Kidney tubule cell (primary cell): ENCODE measurements around the gene CORO1C.
A peak's percentile ranks its signal among the peaks of the same experiment; 100 is the strongest.

Experiments
- DNase-seq: peaks from one replicate; pipeline ENCODE4 v3.0.0-alpha.2; 2018; ENCODE audit warnings: low spot score

The CORO1C gene

DNA sequence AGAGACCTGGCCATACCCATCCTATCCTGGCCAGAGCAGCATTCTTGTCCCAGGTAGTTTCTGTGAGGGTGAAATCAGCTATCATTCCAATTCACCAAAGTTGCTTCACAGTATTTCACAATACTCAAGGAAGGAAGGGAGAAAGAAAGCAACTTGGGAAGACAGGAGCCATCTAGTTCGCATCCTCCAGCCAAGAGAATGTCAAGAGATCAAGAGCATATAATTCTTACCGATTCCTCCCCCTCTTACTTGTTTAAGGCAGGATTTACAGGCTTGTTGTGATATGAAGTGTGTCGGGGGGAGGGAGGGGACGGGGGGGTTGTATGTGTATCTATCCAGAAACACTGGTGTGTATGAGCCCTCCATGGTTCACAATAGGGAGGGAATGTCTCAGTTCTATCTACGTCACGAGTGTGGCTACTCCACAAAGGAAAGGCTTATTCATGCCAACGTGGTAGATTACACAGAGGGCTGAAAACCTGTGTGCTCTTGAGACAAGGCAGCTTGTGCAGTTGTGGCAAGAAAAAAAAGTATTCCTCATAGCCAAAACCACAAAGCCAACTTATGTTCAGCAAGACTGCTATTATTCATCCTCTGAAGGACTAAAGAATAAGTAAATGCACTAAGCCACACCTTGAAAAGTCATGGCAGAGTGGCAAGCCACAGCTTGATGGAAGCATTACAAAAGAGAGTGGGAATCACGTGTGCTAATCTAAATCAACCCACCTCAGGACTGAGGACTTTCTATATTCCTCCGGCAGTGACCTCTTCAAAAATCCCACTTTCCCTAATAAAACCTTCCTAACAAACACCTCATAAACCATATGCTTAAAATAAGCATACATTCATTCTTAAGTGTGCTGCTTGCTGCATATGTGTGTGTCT is 35.0 kb downstream of the CORO1C start:
- DNase-seq, result peak; percentile 88

DNA sequence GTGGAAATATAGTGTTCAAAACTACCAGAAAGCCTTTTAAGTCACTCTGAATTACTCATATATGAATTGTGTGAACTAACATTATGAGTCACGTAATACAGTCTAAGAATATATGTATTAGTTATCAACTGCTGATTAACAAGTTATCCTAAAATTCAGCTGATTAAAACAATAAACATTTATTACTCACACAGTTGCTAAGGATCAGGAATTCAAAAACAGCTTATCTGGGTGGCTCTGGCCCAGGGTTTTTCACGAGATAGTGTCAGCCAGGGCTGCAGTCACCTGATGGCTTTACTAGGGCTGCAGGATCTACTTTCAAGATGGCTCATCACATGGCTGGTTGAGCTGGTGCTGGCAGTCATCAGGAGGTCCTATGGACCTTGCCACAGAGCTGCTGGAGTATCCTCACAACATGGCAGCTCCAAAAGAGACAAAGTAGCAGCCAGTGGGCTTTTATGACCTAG is 36.5 kb downstream of the CORO1C start:
- DNase-seq, result peak; percentile 60

DNA sequence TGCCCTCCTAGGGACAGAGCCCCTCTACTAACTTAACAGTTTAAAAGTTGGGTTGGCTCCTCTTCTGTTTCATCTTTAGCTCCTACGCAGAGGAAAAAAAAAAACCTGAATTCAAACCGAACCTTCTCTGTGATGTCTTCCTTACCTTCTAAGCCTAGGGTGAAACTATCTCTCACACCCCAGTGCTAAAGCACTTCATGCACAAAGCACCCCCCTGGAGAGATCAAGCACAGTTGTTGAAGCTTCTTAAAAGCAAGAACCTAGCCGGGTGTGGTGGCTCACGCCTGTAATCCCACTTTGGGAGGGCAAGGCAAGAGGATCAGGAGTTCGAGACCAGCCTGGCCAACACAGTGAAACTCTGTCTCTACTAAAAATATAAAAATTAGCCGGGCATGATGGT is 37.6 kb downstream of the CORO1C start:
- DNase-seq, result no peak

GRCh38 chr12:108693186-108693730 is 38.1 kb downstream of the CORO1C start:
- no peak for DNase-seq

- DNase-seq, result no peak
These were observed 39.1 kb downstream of the CORO1C start for GRCh38 chr12:108691998-108692808.

DNA sequence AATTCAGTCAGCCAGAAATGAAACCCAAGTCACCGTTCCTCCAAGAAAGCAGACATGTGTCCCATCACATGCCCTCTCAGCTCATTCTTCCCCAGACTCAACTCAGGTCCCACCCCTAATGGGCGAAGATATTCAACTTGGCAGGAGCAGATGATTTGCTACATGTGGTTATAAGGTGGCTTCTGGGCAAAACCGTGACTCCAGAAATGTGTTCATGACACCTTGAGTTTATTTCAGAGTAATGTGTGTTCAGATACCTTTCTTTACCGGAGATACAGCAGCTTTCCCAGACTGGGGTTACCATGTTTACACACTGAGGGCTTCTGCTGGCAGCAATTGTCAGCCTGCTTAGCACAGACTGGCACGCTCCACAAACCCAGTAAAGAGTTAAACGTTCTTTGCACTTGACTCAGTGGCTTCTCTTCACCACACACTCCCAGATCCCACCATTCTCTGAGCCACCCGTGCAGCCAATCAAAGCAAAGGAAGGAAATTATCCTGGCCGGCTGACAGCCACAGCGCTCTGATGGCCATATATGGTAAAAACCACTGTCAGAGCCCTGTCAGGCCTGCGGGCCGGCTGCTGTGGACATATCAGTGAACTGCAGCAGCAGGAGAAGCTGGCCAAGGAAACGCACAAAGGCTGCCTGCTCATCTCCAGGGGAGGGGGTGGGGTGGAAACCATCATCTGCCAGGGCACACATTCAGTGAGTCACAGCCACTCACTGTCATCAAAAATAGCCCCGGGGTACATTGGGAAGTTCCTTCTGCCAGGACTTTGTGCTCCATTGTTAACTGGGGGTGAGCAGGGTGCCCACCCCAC is 39.9 kb downstream of the CORO1C start:
- DNase-seq, result peak; percentile 99

- no peak for DNase-seq
These were observed 40.7 kb downstream of the CORO1C start for GRCh38 chr12:108690542-108691174.

DNA sequence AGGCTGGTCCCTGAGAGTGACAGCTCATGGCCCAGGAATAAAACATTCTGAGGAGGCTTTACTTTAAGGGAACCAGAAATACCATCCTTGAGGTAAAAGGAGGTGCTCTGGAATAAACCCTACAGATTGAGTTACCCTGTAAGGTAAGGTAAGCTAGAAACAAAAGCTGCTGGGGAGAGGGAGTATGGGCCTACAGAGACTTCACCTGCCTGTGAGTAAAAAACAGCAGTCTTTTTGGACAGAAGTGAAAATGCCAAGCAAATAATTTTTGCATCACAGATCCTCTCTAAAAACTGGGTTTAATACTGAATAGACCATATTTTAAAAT is 41.2 kb downstream of the CORO1C start:
- no peak for DNase-seq

GRCh38 chr12:108689314-108690190 is 41.8 kb downstream of the CORO1C start:
- no peak for DNase-seq

GRCh38 chr12:108686780-108687179 is 44.5 kb downstream of the CORO1C start:
- DNase-seq, result no peak

GRCh38 chr12:108685469-108686260 is 45.7 kb downstream of the CORO1C start:
- no peak for DNase-seq

DNA sequence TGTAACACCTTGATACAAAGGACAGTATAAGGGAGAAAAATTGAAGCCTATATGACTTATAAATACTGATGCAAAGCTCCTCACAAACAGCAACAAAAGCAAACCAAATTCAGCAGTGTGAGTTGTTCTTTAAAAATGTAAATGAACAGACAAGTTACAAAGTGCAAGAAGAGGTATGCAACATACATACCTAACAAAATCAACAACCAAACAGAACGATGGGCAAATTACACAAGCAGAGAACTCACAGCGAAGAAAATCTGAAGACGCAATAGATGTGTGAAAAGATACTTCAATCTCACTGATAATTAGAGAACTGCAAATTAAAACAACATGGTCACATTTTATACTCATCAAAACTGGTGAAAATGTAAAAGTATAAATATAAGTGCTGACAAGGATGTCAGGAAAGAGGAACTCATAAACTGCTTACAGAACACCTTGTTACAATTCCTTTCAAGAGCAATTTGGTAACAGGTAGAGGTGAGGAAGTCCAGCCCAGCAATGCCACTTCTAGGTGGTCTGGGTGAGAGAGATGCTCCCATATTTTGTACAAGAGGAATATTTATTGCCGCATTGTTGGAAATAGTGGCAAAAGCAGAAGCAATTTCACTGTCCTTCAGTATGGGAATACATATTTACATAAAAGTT is 47.3 kb downstream of the CORO1C start:
- no peak for DNase-seq

GRCh38 chr12:108681317-108681716 is 50.0 kb downstream of the CORO1C start:
- DNase-seq, result no peak

DNA sequence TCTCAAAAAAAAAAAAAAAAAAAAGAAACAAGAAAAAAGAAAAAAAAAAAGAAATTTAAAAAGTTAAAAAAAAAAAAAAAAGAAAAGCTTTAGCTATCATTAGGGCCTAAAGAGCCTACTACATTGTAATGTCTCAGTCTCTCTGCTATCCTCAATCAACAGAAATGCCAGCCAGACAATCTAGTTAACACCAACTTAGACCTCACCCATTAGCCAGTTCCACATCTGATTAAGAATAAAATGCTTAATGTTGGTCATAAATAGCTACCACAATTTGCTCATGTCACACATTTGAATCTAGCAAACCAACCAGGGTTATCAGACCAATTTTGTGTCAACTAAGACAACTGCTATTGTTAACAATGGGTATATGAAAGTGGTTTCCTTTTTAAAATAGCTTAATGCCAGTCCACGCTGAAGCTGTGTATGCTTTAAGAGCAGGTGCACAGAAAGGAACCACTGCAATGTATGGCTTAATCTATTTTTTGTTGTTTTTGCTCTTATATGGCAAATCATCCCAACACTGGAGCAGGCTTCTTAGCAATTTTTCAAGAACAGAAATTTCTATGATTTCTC is 52.1 kb downstream of the CORO1C start:
- no peak for DNase-seq

GRCh38 chr12:108678104-108678730 is 53.1 kb downstream of the CORO1C start:
- no peak for DNase-seq

DNA sequence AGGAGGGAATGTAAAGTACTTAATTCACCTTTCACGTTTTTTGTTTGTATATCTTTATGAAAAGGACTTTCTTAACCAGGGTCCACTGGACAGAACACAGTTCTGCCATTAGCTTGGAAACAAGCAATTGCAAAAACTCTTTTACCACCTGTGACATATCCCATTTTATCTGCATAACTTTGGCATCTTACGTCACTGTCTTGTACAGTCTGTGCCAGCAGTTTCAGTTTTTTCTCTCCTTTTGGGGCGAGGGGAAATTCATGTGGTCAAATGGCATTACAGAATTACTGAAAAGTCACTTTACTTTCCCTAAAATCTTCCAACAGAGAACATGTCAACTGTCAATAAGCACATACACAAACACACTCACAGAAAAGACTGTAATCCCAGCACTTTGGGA is 53.9 kb downstream of the CORO1C start:
- DNase-seq, result no peak

GRCh38 chr12:108676707-108677106 is 54.6 kb downstream of the CORO1C start:
- no peak for DNase-seq

DNA sequence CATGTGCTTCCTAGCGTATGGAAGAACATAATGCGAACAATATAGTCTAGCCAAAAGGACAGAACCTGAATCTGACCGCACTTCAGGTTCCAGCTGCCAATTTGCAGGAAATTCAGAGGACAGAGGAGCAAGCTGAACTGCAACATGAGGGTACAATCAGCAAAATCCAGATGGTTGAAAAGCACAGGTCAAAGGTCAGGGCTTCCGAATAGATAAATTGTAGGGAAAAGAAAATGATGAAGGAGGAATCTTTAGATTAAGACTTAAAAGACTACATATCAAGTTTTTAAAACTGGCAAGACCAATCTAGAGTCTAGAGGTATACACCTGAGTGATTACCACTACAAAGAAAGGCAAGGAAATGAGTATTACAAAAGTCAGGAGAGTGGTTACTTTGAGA is 55.5 kb downstream of the CORO1C start:
- no peak for DNase-seq
